ENCODE results near the gene ATP10A. TPM values are rescaled to one million over a fixed set of nuclear protein-coding genes. Genes with fewer than 3 reads are reported as not detected.
"Not testable (repeated sequence)": the region's sequence is repeated elsewhere in the genome, so short reads cannot be mapped to it uniquely, and the experiment has no call there.

Gene ATP10A
- total RNA-seq, 1 experiment from 2014 or later, result 1.3 TPM

- no peak for DNase-seq (ENCODE audit: low spot score)
These were observed 89.9 kb downstream of the ATP10A start for GRCh38 chr15:25773248-25773647.

- no peak for DNase-seq (ENCODE audit: low spot score)
These were observed 90.6 kb downstream of the ATP10A start for GRCh38 chr15:25772500-25772899.

GRCh38 chr15:25771736-25772135 is 91.4 kb downstream of the ATP10A start:
- DNase-seq (ENCODE audit: low spot score), result not testable (repeated sequence)

GRCh38 chr15:25771338-25771706 is 91.8 kb downstream of the ATP10A start:
- no peak for DNase-seq (ENCODE audit: low spot score)

GRCh38 chr15:25770618-25771337 is 92.3 kb downstream of the ATP10A start:
- DNase-seq (ENCODE audit: low spot score), result no peak

- DNase-seq (ENCODE audit: low spot score), result no peak
These were observed 93.1 kb downstream of the ATP10A start for GRCh38 chr15:25770031-25770430.

- no peak for DNase-seq (ENCODE audit: low spot score)
These were observed 94.9 kb downstream of the ATP10A start for GRCh38 chr15:25768271-25768670.

- no peak for DNase-seq (ENCODE audit: low spot score)
These were observed 95.6 kb downstream of the ATP10A start for GRCh38 chr15:25767356-25768151.

- no peak for DNase-seq (ENCODE audit: low spot score)
These were observed 96.7 kb downstream of the ATP10A start for GRCh38 chr15:25766417-25766816.

- DNase-seq (ENCODE audit: low spot score), result no peak
These were observed 98.0 kb downstream of the ATP10A start for GRCh38 chr15:25764980-25765735.

GRCh38 chr15:25763954-25764353 is 99.2 kb downstream of the ATP10A start:
- no peak for DNase-seq (ENCODE audit: low spot score)

- DNase-seq (ENCODE audit: low spot score), result no peak
These were observed 99.8 kb downstream of the ATP10A start for GRCh38 chr15:25763331-25763751.

- DNase-seq (ENCODE audit: low spot score), result no peak
These were observed 101.0 kb downstream of the ATP10A start for GRCh38 chr15:25761971-25762662.

- DNase-seq (ENCODE audit: low spot score), result no peak
These were observed 103.7 kb downstream of the ATP10A start for GRCh38 chr15:25759421-25759820.

GRCh38 chr15:25758612-25759011 is 104.5 kb downstream of the ATP10A start:
- DNase-seq (ENCODE audit: low spot score), result not testable (repeated sequence)

- no peak for DNase-seq (ENCODE audit: low spot score)
These were observed 119.4 kb downstream of the ATP10A start for GRCh38 chr15:25743548-25744275.

GRCh38 chr15:25742776-25743547 is 120.2 kb downstream of the ATP10A start:
- DNase-seq (ENCODE audit: low spot score), result no peak

GRCh38 chr15:25742041-25742730 is 120.9 kb downstream of the ATP10A start:
- DNase-seq (ENCODE audit: low spot score), result no peak

- DNase-seq (ENCODE audit: low spot score), result no peak
These were observed 121.9 kb downstream of the ATP10A start for GRCh38 chr15:25741256-25741580.

All from H4 (cell line).